Fibroblast of pulmonary artery (primary cell): ENCODE results near the gene ACTR3C.

Source experiments
- DNase-seq: peaks from one replicate; pipeline ENCODE4 v3.0.0-alpha.2; 2010; ENCODE audit warnings: low read depth
- H3K4me3 ChIP-seq: replicated peaks from 2 replicates; pipeline ENCODE4 v1.5.1; 2011; ENCODE audit warnings: low read depth, mild to moderate bottlenecking, control low read depth, low read length, moderate library complexity
- CTCF ChIP-seq: IDR thresholded peaks from 2 replicates; pipeline ENCODE4 v1.5.1; 2011; ENCODE audit warnings: mild to moderate bottlenecking, control low read depth, low read length, inconsistent platforms; ENCODE audit errors: missing control alignments

ACTR3C gene

GRCh38 chr7:150368884-150369747 lies 45.8 kb upstream of the ACTR3C start:
- peak overlapping the region; percentile 86 for H3K4me3 ChIP-seq
- no peak for TF ChIP-seq CTCF
- DNase-seq, result peak; percentile 67

- peak; percentile 83 for DNase-seq
- TF ChIP-seq CTCF, result no peak
- H3K4me3 ChIP-seq, result peak within 1 kb of the TSS; percentile 86
Observed at GRCh38 chr7:150368096-150368883, 44.9 kb upstream of the ACTR3C start, which contains the start of gene REPIN1. REPIN1 (plus strand) TSS chr7:150368822; CDS start chr7:150369712, 890 bp downstream.

GRCh38 chr7:150367677-150368095 lies 44.3 kb upstream of the ACTR3C start:
- TF ChIP-seq CTCF, result no peak
- peak overlapping the region; percentile 86 for H3K4me3 ChIP-seq
- no peak for DNase-seq

- no peak for TF ChIP-seq CTCF
- no peak overlapping the region for H3K4me3 ChIP-seq
- no peak for DNase-seq
Observed at GRCh38 chr7:150365673-150366398, 42.5 kb upstream of the ACTR3C start.

GRCh38 chr7:150365194-150365593 lies 41.8 kb upstream of the ACTR3C start:
- TF ChIP-seq CTCF, result no peak
- no peak overlapping the region for H3K4me3 ChIP-seq
- no peak for DNase-seq

- no peak for DNase-seq
- TF ChIP-seq CTCF, result no peak
- no peak overlapping the region for H3K4me3 ChIP-seq
Observed at GRCh38 chr7:150363872-150364271, 40.5 kb upstream of the ACTR3C start.
